Hepatocyte (in vitro differentiated cells): ENCODE measurements around the gene TRA2B.

Source experiments
- EZH2 ChIP-seq: fragments of 200-600 bp; sonication (generic); IDR thresholded peaks from 2 replicates; pipeline ENCODE4 v1.6.1; 2016; ENCODE audit warnings: antibody characterized with exemption, mild to moderate bottlenecking, borderline replicate concordance
- EZH2phosphoT487 ChIP-seq: fragments of 200-600 bp; sonication (generic); IDR thresholded peaks from one replicate; pipeline ENCODE4 v1.6.1; 2018; ENCODE audit warnings: antibody characterized with exemption, mild to moderate bottlenecking, low read depth, moderate library complexity; ENCODE audit not compliant: unreplicated experiment, severe bottlenecking
- TF ChIP-seq, protein P1 (sequence below): fragments of 200-600 bp; sonication (generic); IDR thresholded peaks from 2 replicates; pipeline ENCODE4 v1.5.1; 2016; ENCODE audit warnings: antibody characterized with exemption, mild to moderate bottlenecking; ENCODE audit not compliant: poor library complexity

DNA sequence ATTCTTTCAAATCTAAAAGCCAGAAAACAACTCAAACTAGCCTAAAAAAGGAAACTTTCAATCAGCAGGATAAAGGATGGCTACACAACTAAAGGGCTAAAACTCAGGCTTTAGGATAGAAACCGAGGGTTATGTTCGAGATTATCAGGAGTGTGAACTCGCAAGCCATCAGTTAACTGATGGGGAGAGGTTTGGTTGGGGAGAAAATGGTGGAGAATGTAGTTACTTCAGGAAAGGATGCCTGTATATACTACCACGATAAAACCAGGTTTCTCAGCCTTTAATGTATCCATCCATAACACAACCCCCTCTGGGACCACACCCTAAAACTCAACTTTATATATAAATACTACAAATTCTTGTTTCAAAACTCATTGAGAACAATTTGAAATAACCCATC lies 22.2 kb downstream of the TRA2B start:
- TF ChIP-seq EZH2 (no peak), EZH2phosphoT487 (no peak)
- TF ChIP-seq, protein P1, sequence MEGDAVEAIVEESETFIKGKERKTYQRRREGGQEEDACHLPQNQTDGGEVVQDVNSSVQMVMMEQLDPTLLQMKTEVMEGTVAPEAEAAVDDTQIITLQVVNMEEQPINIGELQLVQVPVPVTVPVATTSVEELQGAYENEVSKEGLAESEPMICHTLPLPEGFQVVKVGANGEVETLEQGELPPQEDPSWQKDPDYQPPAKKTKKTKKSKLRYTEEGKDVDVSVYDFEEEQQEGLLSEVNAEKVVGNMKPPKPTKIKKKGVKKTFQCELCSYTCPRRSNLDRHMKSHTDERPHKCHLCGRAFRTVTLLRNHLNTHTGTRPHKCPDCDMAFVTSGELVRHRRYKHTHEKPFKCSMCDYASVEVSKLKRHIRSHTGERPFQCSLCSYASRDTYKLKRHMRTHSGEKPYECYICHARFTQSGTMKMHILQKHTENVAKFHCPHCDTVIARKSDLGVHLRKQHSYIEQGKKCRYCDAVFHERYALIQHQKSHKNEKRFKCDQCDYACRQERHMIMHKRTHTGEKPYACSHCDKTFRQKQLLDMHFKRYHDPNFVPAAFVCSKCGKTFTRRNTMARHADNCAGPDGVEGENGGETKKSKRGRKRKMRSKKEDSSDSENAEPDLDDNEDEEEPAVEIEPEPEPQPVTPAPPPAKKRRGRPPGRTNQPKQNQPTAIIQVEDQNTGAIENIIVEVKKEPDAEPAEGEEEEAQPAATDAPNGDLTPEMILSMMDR: no peak
